Endodermal cell (in vitro differentiated cells): Measurements from ENCODE around the gene PDGFA. TPM values are rescaled to one million over a fixed set of nuclear protein-coding genes. Genes with fewer than 3 reads are reported as not detected.

Experiments used
- DNase-seq: peaks from one replicate; pipeline ENCODE4 v3.0.0-alpha.2; 2017
- H3K27ac ChIP-seq: 2 replicates; pipeline ENCODE4 v1.5.1; 2013; ENCODE audit warnings: mild to moderate bottlenecking, low read depth, low read length, moderate library complexity
- H3K27me3 ChIP-seq: 2 replicates; pipeline ENCODE4 v1.6.1; 2013; ENCODE audit warnings: mild to moderate bottlenecking, low read length, moderate library complexity; ENCODE audit not compliant: insufficient read depth, control insufficient read depth, poor library complexity, severe bottlenecking
- H3K36me3 ChIP-seq: 2 replicates; pipeline ENCODE4 v1.7.0; 2013; ENCODE audit warnings: mild to moderate bottlenecking, low read length, moderate library complexity; ENCODE audit not compliant: control insufficient read depth, insufficient read depth
- H3K4me1 ChIP-seq: one replicate; pipeline ENCODE4 v1.7.0; 2013; ENCODE audit warnings: low read length; ENCODE audit not compliant: control insufficient read depth, insufficient read depth
- H3K4me3 ChIP-seq: 2 replicates; pipeline ENCODE4 v1.5.1; 2013; ENCODE audit warnings: mild to moderate bottlenecking, low read length, moderate library complexity
- H3K9ac ChIP-seq: 2 replicates; pipeline ENCODE4 v1.6.1; 2013; ENCODE audit warnings: mild to moderate bottlenecking, low read length, moderate library complexity; ENCODE audit not compliant: poor library complexity, severe bottlenecking; ENCODE audit errors: extremely low read depth
- H3K9me3 ChIP-seq: 2 replicates; pipeline ENCODE4 v1.6.1; 2013; ENCODE audit warnings: mild to moderate bottlenecking, low read length, moderate library complexity; ENCODE audit not compliant: control insufficient read depth
- H3K27ac Mint-ChIP-seq: 2 replicates; pipeline ENCODE4 v1.8.0; 2020; ENCODE audit warnings: mixed read lengths
- H3K27me3 Mint-ChIP-seq: 2 replicates; pipeline ENCODE4 v1.8.0; 2021; ENCODE audit warnings: mild to moderate bottlenecking, mixed read lengths; ENCODE audit not compliant: insufficient read depth
- H3K36me3 Mint-ChIP-seq: 2 replicates; pipeline ENCODE4 v1.8.0; 2020; ENCODE audit warnings: low read depth, mixed read lengths
- H3K4me1 Mint-ChIP-seq: 2 replicates; pipeline ENCODE4 v1.8.0; 2020; ENCODE audit warnings: mixed read lengths
- H3K4me3 Mint-ChIP-seq: 2 replicates; pipeline ENCODE4 v1.8.0; 2020; ENCODE audit warnings: mild to moderate bottlenecking, moderate library complexity, mixed read lengths
- H3K9me3 Mint-ChIP-seq: 2 replicates; pipeline ENCODE4 v1.8.0; 2020; ENCODE audit warnings: mild to moderate bottlenecking, mixed read lengths
- CTCF ChIP-seq: fragments of 200-600 bp; sonication (generic); conservative IDR thresholded peaks from 2 replicates; pipeline ENCODE4 v1.5.0; 2021; ENCODE audit warnings: antibody characterized with exemption, mild to moderate bottlenecking
- WGBS, 2 experiments: methylation state at CpG; one replicate each; pipeline versions ENCODE4 v1.1.5 to v1.1.7; 2013; ENCODE audit warnings: missing lambda C conversion rate in 2 of 2, mixed read lengths in 1 of 2; ENCODE audit not compliant: insufficient coverage in 1 of 2, insufficient read length in 1 of 2; 5-methylcytosine and 5-hydroxymethylcytosine counted together
- total RNA-seq, 2 donors: library from RNA; stranded (reverse); fragmentation: NEBNext Ultra II Directional in 1 of 2; extraction: Animal tissue kit (Norgen Biotek cat#: 25700) in 1 of 2; gene quantifications; 2 replicates in 1 of 2; 3 replicates in 1 of 2; pipeline ENCODE4 v1.2.1, GENCODE V29; 2021

The PDGFA gene
- total RNA-seq, 2 donors from 2014 or later, result 11.9 to 24.1 TPM

DNA sequence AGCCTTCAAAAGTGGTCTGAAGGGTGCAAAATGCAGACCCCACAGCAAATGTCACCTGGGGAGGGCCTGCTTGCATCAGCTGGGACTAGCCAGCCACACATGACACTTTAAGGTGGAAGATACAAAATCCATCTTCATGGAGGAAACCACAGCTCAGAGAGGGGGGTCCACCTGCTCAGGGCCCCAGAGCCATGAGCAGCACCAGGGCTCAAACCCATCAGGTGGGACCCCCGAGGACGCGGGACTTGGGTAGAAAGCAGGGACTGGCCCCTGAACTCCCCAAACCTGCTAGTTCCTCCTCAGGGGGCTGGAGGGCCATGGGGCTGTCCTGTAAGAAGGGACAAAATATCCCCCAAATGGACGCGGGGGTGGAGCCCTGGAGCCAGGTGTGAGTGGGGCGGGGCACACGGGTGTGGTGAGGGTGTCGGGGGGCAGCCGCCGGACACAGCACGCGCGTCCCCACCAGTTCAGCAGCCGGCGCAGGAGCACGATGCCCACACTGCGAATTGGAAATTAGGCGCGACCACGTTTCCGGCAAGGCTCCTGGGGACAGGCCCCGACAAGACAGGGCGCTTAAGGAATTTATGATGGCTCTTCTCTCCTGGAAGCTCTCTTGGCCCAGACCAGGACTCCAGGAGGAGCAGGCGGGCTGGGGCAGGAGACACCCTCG, 8.0 kb downstream of the PDGFA start:
- Mint-ChIP-seq H3K27ac (no peak overlapping the region), H3K9me3 (no peaks in the 10 kb centered on the region), H3K4me3 (no peak overlapping the region), H3K4me1 (peaks cover 11% of the 10 kb centered on the region), H3K36me3 (peaks cover 7% of the 10 kb centered on the region), H3K27me3 (no peaks in the 10 kb centered on the region)
- no peak overlapping the region for H3K9ac ChIP-seq
- no peak overlapping the region for H3K4me3 ChIP-seq
- H3K4me1 ChIP-seq, result no peaks in the 10 kb centered on the region
- no peaks in the 10 kb centered on the region for H3K9me3 ChIP-seq
- no peaks in the 10 kb centered on the region for H3K36me3 ChIP-seq
- no peak for TF ChIP-seq CTCF
- H3K27ac ChIP-seq, result no peak overlapping the region
- 91 to 93% methylated on average over 18 to 25 of the region's 25 CpGs for WGBS, 2 experiments
- no peak for DNase-seq
- H3K27me3 ChIP-seq, result peaks cover 29% of the 10 kb centered on the region

GRCh38 chr7:510782-511281, 8.8 kb downstream of the PDGFA start:
- Histone ChIP-seq H3K9me3 (no peaks in the 10 kb centered on the region), H3K9ac (no peak overlapping the region), H3K27me3 (peaks cover 22% of the 10 kb centered on the region), H3K36me3 (no peaks in the 10 kb centered on the region), H3K27ac (no peak overlapping the region), H3K4me3 (no peak overlapping the region), H3K4me1 (no peaks in the 10 kb centered on the region)
- DNase-seq, result no peak
- WGBS, 2 experiments, result 92 to 93% methylated on average over 13 to 25 of the region's 25 CpGs
- Mint-ChIP-seq H3K36me3 (peaks cover 7% of the 10 kb centered on the region), H3K27me3 (no peaks in the 10 kb centered on the region), H3K27ac (no peak overlapping the region), H3K4me3 (no peak overlapping the region), H3K9me3 (no peaks in the 10 kb centered on the region), H3K4me1 (peaks cover 7% of the 10 kb centered on the region)
- TF ChIP-seq CTCF, result no peak

DNA sequence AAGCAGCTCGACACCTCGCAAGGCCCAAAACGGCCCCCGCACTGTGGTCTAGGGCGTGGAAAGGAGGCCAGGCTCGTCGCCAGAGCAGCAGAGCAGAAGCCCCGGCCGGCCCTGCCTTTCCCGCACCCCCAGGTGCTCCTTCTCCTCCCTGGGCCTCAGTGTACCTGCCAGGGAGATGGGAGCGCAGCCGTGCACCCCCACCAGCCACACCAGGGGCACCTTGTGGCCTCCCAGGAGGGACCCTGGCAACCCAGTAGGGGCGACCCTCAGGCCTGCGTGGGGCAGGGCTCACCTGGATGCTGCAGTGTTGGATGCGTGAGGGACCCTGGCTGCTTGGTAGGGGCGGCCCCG, 9.5 kb downstream of the PDGFA start:
- WGBS, 2 experiments, result 93 to 97% methylated on average over 6 to 17 of the region's 17 CpGs
- no peaks in the 10 kb centered on the region for H3K36me3 ChIP-seq
- no peaks in the 10 kb centered on the region for H3K9me3 ChIP-seq
- peaks cover 14% of the 10 kb centered on the region for H3K27me3 ChIP-seq
- H3K27ac ChIP-seq, result no peak overlapping the region
- no peak for TF ChIP-seq CTCF
- no peak for DNase-seq
- Mint-ChIP-seq H3K27me3 (no peaks in the 10 kb centered on the region), H3K36me3 (peaks cover 14% of the 10 kb centered on the region), H3K4me3 (no peak overlapping the region), H3K4me1 (peaks cover 3% of the 10 kb centered on the region), H3K27ac (no peak overlapping the region), H3K9me3 (no peaks in the 10 kb centered on the region)
- no peak overlapping the region for H3K9ac ChIP-seq
- H3K4me3 ChIP-seq, result no peak overlapping the region
- no peaks in the 10 kb centered on the region for H3K4me1 ChIP-seq
